Activated CD8-positive, alpha-beta memory T cell treated with anti-CD3 and anti-CD28 coated beads, Interleukin-2, amount 50 U/mL, for 48 hours (primary cell): Measurements from ENCODE around the gene SRGAP1.

Source experiments
- DNase-seq: peaks from one replicate; pipeline ENCODE4 v3.0.0-alpha.2; 2020

The SRGAP1 gene

DNA sequence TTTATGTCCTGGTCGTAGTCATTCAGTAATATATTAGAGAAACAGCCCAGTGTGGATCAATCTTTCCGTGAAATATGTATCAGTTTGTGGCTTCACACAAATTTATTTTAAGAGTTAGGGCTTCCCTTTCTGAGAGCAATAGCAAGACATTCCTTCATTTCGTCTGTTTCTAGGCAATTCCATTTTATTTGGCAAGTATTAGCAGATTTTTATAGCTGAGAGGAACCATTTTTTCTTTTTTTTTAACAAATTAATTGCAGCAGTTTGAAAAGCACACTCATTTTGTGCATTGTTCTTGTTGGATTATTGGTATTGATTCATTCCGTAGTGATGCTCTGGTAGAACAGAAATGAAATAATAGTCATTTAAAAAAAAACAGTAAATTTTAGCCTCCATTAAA is 132.9 kb downstream of the SRGAP1 start:
- DNase-seq = no peak

DNA sequence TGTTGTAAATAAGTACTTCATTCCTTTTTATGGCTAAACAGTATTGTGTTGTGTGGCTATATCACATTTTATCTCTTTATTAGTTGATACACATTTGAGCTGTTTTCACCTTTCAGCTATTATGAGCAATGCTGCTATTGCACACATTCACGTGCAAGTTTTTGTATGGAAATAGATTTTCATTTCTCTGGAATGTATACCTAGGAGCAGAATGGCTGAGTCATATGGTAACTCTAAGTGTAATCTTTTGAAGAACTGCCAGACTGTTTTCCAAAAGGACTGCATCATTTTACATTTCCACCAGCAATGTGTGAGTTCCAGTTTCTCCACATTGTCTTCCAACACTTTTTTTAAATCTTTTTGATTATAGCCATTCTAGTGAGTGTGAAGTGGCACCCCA is 134.0 kb downstream of the SRGAP1 start:
- no peak for DNase-seq

DNA sequence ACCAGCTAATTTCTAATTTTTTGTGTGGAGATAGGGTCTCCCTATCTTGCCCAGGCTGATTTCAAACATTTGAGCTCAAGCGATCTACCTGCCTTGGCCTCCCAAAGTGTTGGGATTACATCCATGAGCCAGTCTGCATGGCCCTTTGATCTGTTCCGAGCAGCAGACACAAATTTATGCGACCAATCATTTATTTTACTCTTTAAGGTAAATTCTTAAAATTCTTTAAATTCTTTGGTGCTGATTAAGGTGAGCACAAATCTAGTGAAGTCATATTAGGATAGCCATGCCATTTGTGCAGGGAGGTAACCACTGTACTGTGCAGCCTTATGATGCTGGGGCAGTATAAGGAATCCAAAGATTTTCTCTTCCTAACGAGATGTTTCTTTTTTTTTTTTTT is 135.7 kb downstream of the SRGAP1 start:
- DNase-seq = no peak

DNA sequence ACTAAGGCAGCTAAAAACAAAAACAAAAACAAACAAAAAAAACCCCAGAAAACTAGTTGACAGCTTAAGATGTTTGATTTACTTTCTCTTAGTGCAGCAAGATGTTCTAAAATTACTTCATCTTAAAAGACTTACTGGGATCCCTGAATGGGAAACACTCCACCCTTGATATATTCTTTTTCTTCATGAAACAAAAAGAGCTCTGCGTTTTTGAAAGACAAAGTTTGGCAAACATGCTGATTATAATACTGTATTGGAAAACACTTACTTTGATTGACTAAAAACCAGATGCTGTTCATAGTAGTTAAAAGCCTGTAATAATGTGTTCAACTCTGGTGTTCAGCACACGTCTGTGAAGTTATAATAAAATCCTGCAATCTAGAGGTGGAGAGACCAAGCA is 136.8 kb downstream of the SRGAP1 start:
- DNase-seq = no peak

DNA sequence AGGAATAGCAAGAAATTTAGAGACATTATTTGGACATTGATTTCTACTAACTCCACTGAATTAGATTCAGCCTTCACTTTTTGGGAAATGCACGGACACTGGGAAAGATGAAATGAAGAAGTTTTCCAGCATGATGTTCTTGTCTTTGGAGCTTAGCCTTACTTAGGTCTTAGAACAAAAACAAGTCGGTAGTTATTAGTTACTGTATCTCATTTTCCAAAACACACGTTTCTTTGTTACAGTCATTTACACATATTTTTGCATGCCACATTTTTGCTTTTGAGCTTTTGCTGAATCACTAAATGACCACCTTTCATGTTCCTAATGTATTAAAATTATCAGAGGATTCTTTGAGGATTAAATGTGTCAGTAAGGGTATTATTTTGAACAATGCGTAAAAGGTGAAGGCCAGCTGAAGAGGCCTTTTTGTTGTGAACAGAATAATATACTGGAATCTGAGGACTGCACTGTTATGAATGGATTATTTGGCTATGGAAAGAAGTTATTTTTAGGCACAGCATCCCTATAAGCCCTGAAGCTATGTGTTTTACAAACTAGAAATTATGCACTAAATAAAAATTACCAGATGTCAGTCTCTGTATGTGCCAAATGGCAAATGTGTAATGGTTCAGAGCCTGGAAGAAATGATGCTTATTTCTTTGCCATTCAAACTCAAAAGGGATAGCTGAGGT is 138.2 kb downstream of the SRGAP1 start:
- DNase-seq = no peak

DNA sequence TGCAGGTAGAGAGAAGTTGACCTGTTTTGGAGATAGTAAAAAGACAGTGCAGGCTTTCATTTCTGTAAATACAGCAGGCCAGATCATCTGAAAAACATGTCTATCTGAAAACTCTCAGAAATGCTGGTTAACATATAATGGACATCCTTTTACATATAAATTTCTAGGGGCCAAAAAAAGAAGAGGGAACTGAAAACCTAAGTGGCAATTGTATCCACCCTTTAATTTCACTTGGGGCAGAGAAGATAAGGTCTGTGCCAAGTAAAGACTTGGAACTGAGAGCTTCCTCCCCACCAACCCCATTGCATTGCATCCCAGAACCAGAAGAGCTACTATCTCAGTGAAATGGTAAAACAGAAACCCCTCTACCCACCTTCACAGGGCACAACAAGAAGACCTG is 141.0 kb downstream of the SRGAP1 start:
- no peak for DNase-seq

DNA sequence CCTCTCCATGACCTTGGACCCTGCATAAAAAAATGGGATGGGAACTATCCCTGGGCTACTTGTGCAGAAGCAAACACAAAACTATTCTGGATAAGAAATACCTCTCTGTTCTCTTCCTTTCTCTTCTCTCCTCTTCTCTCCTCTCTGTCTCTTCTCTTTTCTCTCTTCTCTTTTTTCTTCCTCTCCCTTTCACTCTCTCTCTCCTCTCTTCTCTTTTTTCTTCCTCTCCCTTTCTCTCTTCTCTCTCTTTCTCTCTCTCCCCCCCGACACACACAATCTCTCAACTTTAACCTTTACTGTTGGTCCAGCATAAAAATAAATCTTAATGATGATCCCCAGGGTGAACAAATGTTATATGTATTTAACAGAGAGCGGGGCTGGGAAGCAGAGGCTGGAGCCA is 141.4 kb downstream of the SRGAP1 start:
- no peak for DNase-seq

DNA sequence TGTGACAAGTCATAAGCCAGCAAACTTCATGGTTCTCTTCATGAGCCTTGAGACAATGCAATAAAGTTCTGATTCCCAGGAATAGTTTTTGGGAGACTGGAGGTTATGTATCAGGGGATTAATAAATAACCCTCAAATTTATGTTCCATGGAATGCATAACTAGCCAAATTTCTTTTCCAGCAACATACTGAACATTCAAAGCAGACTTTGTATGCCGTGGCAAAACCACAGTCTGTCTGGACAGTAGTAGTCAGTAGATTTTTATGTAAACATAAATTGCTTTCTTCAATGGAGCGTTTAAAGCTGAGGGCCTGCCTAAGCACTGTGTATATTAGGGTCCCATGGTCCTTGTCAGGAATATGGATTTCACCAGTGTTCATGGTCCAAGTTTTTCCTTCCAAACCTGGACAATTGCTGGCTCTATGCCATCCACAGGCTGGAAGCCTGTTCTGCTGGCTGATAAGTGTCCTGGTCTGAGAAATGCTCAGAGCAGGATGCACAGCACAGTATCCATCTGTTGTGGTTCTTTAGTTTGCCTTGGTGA is 144.9 kb downstream of the SRGAP1 start:
- DNase-seq = no peak

DNA sequence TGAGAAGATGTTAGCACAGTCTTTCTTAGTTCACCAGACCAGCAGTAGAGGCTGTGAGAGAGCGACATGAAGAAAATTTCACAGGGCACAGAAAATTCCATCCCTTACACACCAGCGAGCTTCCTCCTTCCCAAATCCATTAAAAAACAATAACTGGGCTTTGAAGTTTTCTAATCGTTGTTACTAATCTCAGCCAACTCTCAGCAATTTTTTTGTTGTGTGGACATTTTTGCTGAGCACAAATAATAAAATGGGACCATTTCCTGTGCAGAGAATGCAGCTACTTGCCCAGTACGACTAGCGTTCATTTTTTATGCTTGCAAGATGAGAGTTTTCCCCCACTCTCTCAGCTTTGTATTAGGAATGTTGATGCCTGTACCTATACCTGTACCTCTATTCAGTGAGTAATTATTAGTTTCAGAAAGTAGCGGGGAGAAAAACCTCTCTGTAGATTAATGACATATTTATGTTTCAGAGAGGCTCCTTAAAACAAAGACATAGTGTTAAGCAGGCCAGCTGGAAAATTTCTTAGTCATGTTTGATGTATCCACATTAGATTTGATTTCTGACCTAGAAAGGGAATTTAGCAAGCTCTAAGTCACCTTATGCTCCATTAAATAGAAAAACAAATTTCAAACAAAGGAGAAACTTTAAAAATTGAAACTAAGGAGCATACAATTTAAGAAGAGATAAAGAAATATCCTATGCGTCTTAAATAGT is 146.5 kb downstream of the SRGAP1 start:
- no peak for DNase-seq

DNA sequence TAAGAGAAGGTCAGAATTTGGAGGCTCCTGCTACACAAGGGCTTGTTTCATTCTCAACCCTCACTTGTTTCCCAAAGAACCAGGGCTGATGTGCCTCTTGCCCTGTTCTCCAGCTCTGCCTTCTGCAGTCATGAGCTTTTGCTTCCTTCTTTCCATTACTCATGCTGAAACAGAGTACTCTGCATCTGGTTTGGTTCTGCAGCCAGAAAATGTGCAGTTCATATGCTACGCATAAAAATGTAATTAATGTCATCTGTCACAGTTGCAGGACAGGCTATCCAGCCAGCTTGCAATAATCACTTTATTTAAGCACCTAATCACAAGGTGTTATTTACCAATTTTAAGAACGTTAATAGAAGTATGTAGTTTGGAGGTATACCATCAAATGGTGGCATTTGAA is 150.2 kb downstream of the SRGAP1 start:
- no peak for DNase-seq

DNA sequence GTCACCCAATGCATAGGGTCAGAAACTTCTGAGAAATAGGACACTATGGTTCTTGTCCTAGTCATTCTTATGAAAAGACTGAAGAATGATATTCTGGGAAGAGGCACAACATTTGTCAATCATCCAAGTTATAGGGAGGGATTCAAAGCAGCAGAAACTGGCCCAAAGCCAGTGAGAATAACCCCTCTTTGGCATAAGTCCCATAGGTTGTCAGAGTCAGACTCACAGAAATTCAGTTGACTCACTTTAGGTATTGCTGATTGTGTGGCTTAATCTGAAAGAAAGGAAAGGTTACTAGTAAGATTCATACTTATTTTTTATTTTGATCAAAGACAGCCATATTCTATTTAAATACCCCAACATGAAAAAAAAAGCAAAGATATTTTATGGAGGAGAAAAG is 151.0 kb downstream of the SRGAP1 start:
- DNase-seq = no peak

DNA sequence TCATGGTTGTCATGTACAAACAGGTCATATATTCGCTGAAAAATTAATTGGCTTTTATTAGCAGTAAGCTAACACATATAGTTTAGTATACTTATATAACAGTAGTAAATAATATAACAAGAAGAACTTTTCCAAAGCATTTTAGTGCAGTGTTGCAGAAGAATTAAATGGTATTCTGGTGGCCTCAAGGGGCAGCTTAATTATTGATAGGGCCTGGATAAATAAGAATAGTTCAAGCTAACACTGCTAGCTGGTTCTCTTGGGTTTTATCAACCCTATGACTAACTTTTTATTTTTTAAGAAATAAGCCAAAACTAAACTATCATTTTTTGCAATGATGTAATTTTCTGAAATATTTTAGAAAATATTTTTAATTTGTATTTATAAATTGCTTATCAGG is 152.1 kb downstream of the SRGAP1 start:
- no peak for DNase-seq

DNA sequence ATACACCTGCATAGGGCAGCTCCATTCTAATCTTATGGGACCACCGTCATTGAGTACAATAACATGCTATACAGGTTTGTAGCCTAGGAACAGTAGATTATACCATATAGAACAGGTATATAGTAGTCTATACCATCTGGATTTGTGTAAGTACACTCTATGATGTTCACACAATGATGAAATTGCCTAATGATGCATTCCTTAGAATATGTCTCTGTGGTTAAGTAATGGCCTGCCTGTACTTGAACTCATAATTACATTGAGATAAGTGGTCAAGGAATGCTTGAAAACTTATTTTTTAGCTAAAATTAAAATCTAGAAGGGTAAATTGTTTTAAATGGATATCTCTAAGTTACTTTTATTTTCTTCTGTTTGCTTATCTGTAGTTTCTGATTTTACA is 152.7 kb downstream of the SRGAP1 start:
- no peak for DNase-seq

DNA sequence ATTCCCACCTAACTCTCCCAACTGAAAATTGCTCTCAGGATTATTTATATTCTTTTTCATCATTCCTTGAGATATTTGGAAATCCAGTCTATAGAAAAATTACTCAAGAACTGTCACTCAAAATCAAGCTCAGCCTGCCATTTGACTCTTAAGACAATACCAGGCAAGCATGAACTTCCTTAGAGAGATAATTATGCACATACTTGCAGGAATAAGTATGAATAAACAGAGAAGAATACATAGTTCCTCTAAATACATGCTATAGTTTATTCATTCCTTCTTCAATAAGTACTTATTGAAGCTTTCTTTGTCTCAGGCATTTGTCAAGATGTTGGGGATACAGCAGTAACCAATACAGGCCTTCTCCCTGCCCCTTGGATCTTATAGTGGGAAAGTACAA is 154.1 kb downstream of the SRGAP1 start:
- DNase-seq = no peak

DNA sequence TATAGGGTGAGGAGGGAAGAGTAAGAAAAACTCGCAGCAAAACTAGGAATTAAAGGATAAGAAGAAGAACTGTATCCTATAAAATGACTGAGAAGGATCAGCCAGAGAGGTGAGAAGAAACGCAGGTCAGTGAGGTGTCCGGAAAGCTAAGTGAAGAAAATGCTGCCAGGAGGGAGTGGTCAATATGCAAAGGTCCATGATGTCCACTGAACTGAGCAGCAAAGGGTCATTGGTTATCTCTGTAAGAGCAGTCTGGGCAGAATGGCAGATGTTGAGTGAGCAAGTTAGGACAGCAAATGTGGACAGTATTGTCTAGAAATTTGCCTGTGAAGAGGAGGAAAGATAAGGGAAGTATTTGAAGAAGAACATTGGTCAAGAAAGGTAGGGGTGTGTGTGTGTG is 155.4 kb downstream of the SRGAP1 start:
- no peak for DNase-seq

DNA sequence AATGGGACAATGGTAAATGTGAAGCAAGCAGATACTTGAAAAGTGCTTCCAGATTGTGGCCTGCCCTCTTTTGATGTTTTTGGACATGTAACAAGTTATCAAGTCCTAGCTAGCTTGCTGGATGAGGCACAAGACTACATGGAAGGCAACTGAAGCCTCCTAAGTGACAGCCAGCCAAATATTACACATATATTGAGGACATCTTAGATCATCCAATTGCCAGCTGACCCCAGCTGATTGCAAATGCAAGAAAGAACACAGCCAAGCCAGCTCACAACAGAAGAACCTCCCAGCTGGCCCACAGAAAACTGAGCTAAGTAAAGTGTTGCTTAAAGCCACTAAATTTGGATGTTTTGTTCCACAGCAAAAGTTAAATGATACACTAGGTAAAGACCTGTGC is 156.9 kb downstream of the SRGAP1 start:
- no peak for DNase-seq

DNA sequence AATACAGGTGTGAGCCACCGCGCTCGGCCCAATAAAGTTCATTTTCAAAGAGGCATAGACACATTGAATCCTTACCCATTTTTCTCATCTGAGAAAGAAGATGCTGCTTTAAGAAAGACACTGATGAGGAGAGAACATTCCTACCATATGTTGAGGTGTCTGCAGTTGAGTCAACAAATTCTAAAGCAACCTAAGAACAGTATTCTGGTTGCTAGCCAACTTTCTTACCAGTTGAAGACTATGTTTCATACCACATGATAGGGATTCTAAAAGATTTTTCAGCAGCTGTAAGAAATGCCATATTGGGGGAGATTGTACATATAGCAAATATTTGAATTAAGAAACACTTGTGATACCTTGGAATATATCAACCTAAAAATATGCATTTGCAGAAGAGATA is 160.1 kb downstream of the SRGAP1 start:
- no peak for DNase-seq

DNA sequence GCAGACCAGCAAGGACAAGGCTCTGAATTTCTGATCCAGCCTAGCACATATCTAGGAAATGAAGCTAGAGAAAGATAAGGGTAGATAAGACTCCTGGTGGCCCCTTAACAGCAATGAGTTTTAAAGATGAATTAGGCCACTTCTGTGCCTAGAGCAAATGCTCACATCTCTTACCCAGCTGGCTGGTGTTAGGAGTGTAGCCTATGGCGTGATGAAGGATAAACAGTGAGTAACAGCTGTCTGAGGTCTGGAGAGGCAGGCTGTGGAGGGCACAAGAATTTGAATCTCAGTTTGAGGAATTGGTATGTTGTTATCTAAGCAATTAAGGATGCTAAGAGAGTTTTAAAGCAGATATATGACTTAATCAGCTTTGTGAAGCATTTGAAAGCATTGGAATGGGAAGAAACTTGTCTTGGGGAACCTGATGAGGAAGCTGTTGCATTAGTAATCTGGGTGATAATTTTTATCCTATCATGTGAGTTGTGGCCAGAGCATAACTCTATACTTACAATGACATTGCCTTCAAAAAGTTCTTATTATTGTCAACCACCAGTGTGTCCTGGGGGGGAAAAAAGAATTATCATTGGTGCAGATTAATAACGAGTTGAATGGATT is 161.8 kb downstream of the SRGAP1 start:
- DNase-seq = no peak

DNA sequence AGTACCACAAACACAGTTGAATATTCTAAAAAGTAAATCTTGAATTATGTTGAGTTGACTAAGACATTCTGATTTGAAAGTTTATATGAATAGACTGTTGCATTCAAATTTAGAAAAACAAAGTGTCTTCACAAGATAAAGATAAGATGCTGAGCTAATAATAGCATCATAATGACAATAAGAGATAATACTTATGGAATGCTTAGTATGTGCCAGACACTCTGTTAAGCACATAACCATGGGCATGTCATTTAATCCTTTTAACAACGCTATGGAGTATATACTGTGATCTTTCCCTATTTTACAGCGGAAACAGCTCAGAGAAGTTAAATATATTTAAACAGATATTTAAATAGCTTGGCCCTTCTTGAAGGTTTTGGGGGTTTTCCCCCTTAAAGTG is 163.4 kb downstream of the SRGAP1 start:
- DNase-seq = no peak

DNA sequence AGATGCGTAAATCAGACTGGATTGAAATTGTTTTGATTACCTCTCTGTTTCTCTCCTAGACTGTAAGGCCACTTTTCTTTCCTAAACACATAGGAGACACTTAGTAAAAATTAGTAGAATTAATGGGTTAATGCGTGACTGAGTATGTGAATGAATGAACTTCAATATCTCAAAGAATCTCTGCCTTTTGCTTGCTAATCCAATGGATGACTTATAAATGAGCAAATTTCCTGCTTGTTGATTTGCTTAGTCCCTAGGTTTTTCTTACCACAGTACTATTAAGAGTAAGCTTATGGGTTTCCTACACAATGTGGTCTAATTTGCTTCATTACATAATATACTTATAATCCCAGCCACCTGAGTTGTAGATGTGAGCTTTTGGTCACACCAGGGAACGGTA is 164.1 kb downstream of the SRGAP1 start:
- no peak for DNase-seq

DNA sequence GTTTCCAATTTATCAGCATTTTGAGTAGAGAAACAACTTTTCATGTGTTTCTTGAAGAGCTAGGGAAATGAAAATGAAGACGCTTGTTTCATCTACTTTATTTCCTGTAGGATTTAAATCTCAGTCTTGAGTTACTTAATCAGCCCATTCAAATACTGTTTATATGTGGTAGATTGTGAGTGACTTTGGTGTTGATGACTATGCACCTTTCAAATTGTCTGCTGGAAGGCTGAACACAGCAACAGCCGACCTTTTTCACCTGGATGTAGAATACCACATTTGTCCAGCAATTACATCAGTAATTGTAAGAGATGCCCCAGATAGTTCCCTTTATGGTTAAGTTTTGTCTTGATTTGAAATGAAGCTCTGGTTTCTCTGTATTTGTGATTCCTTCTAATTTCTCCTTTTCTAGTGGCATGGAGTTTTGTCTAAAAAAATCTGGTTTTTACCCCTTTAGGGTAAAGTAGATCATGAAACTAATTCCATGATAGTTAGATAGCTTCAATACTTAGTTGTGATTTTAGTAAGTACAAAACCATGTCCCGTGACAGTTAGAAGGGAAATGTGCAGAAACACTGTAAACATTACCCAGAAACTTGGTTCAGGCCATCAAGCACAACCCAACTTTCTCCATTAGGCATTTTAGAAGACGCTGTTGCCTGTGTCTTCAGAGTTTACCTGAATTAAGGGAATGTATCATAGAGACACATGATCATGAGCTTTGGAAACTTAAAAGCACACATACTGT is 165.0 kb downstream of the SRGAP1 start:
- DNase-seq = no peak

DNA sequence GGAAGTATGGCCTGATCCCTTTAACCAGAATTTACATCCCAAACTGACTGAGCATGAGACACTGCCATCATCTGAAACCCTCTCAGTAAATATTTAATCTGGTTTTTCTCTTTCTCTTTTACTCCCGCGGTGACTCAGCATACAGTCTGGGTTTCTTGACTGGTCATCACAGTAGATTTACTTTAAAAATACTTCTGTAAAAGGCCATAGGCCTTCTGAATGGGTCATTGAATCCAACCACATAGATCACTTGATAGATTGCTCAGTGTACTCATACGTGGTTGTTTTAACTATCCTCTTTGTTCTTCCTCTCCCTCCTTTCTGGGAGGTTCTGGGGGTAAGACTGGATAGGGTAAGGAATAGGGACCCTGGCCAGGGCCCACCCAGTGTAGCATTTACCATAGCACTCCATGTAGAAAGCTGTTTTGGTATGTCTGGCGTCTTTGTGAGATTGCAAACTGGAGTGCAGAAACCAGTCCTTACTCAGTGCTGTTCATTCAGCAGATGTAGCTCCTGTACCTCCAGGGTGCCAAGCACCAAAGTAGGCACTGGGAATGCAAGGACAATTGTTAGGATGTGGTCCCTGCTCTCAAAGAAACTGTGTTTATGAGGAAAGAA is 165.7 kb downstream of the SRGAP1 start:
- no peak for DNase-seq

DNA sequence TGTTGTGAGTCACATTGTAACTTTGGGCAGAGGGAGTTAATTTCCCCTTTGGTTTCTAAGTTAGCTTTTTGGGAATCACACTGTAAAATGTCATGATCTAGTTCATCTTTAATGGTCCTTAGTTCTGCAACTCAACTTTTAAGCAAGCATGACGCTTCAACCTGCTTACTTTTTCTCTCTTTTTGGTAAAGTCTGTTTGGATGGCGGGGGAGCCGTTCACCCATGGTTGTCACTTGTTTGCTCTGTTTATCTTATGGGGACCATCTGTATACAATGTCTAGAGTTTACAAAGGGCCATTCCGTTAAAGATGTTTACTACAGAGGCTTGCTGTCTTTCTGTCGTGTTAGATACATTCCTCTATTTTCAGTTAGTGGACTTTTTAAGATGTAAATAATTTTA is 172.0 kb downstream of the SRGAP1 start:
- no peak for DNase-seq
